WTC11 (cell line): ENCODE data around the gene RARRES2. TPM values are rescaled to one million over a fixed set of nuclear protein-coding genes. Genes with fewer than 3 reads are reported as not detected.

Experiments
- ATAC-seq: fragments of 200-7000 bp; cut with Tn5 transposase; 2 replicates; pipeline ENCODE4 v1.10.0; 2021; ENCODE audit warnings: mild to moderate bottlenecking, moderate library complexity
- CTCF ChIA-PET: fragments of 300-600 bp; sonication (Branson Sonifier 250); formaldehyde crosslinking; loops from one replicate; lab custom pipeline; 2021; ENCODE audit warnings: antibody characterized with exemption; lab: Charles Lee
- POLR2A ChIA-PET: fragments of 350-600 bp; sonication (Branson Sonifier 250); formaldehyde crosslinking; loops from one replicate; lab custom pipeline; 2021; ENCODE audit warnings: antibody characterized with exemption; lab: Charles Lee
- DNase-seq: peaks from one replicate; pipeline ENCODE4 v3.0.0; 2021; ENCODE audit warnings: low spot score
- H3K27ac Mint-ChIP-seq: 2 replicates; pipeline ENCODE4 v1.8.0; 2021; ENCODE audit warnings: mixed read lengths
- H3K27me3 Mint-ChIP-seq: 2 replicates; pipeline ENCODE4 v1.8.0; 2021; ENCODE audit warnings: low read depth, mild to moderate bottlenecking, moderate library complexity, mixed read lengths
- H3K36me3 Mint-ChIP-seq: 2 replicates; pipeline ENCODE4 v1.8.0; 2021; ENCODE audit warnings: mixed read lengths
- H3K4me1 Mint-ChIP-seq: 2 replicates; pipeline ENCODE4 v1.8.0; 2022; ENCODE audit warnings: mixed read lengths
- H3K4me3 Mint-ChIP-seq: 2 replicates; pipeline ENCODE4 v1.8.0; 2021; ENCODE audit warnings: mild to moderate bottlenecking, moderate library complexity, mixed read lengths
- H3K9me3 Mint-ChIP-seq: 2 replicates; pipeline ENCODE4 v1.8.0; 2021; ENCODE audit warnings: mixed read lengths
- ATF1 ChIP-seq: sonication (generic); formaldehyde crosslinking; IDR thresholded peaks from 2 replicates; pipeline ENCODE4 v1.8.1; 2023; ENCODE audit warnings: mild to moderate bottlenecking, moderate library complexity, missing genetic modification reagents
- ATF6 ChIP-seq: sonication (generic); formaldehyde crosslinking; IDR thresholded peaks from 2 replicates; pipeline ENCODE4 v1.8.1; 2023; ENCODE audit warnings: mild to moderate bottlenecking, missing genetic modification reagents
- CBFB ChIP-seq: sonication (generic); formaldehyde crosslinking; IDR thresholded peaks from 2 replicates; pipeline ENCODE4 v1.8.1; 2022; ENCODE audit warnings: mild to moderate bottlenecking, low read depth, missing genetic modification reagents
- CREB1 ChIP-seq: sonication (generic); formaldehyde crosslinking; IDR thresholded peaks from 2 replicates; pipeline ENCODE4 v1.8.0; 2023; ENCODE audit warnings: mild to moderate bottlenecking, missing genetic modification reagents
- ESRRA ChIP-seq: sonication (generic); formaldehyde crosslinking; IDR thresholded peaks from 2 replicates; pipeline ENCODE4 v1.8.1; 2022; ENCODE audit warnings: mild to moderate bottlenecking, missing genetic modification reagents, borderline replicate concordance
- FOXP4 ChIP-seq: sonication (generic); formaldehyde crosslinking; IDR thresholded peaks from 2 replicates; pipeline ENCODE4 v1.8.0; 2022; ENCODE audit warnings: mild to moderate bottlenecking, missing genetic modification reagents
- GABPB1 ChIP-seq: sonication (generic); formaldehyde crosslinking; IDR thresholded peaks from 2 replicates; pipeline ENCODE4 v1.8.1; 2023; ENCODE audit warnings: mild to moderate bottlenecking, missing genetic modification reagents
- HMGA2 ChIP-seq: fragments of 250-450 bp; sonication (Bioruptor Pico); IDR thresholded peaks from 2 replicates; pipeline ENCODE4 v1.4.0; 2021; ENCODE audit warnings: mild to moderate bottlenecking, moderate library complexity
- KAT7 ChIP-seq: sonication (generic); formaldehyde crosslinking; IDR thresholded peaks from 2 replicates; pipeline ENCODE4 v1.8.1; 2023; ENCODE audit warnings: missing genetic modification reagents, mild to moderate bottlenecking, borderline replicate concordance
- MXD4 ChIP-seq: fragments of 250-450 bp; sonication (Bioruptor Pico); IDR thresholded peaks from 2 replicates; pipeline ENCODE4 v1.8.0; 2021; ENCODE audit warnings: mild to moderate bottlenecking, moderate library complexity, borderline replicate concordance
- NFYB ChIP-seq: sonication (generic); formaldehyde crosslinking; conservative IDR thresholded peaks from 2 replicates; pipeline ENCODE4 v1.8.0; 2022; ENCODE audit warnings: low read depth, missing genetic modification reagents
- NR2C2 ChIP-seq: sonication (generic); formaldehyde crosslinking; IDR thresholded peaks from 2 replicates; pipeline ENCODE4 v1.8.0; 2022; ENCODE audit warnings: mild to moderate bottlenecking, missing genetic modification reagents
- NR3C1 ChIP-seq: sonication (generic); formaldehyde crosslinking; conservative IDR thresholded peaks from 2 replicates; pipeline ENCODE4 v1.8.1; 2023; ENCODE audit warnings: low read depth, mild to moderate bottlenecking, missing genetic modification reagents
- OVOL2 ChIP-seq: fragments of 250-450 bp; sonication (Bioruptor Pico); IDR thresholded peaks from 2 replicates; pipeline ENCODE4 v1.9.0; 2021; ENCODE audit warnings: mild to moderate bottlenecking, borderline replicate concordance
- PREB ChIP-seq: sonication (generic); formaldehyde crosslinking; IDR thresholded peaks from 2 replicates; pipeline ENCODE4 v1.8.1; 2022; ENCODE audit warnings: mild to moderate bottlenecking, missing genetic modification reagents, moderate library complexity, borderline replicate concordance
- STAT6 ChIP-seq: sonication (generic); formaldehyde crosslinking; conservative IDR thresholded peaks from 2 replicates; pipeline ENCODE4 v1.8.1; 2023; ENCODE audit warnings: mild to moderate bottlenecking, low read depth, missing genetic modification reagents, moderate library complexity
- USF1 ChIP-seq: sonication (generic); formaldehyde crosslinking; IDR thresholded peaks from 2 replicates; pipeline ENCODE4 v1.8.0; 2022; ENCODE audit warnings: mild to moderate bottlenecking, missing genetic modification reagents
- ZBTB43 ChIP-seq: sonication (generic); formaldehyde crosslinking; IDR thresholded peaks from 2 replicates; pipeline ENCODE4 v1.8.1; 2023; ENCODE audit warnings: mild to moderate bottlenecking, missing genetic modification reagents
- ZNF219 ChIP-seq: sonication (generic); formaldehyde crosslinking; IDR thresholded peaks from 2 replicates; pipeline ENCODE4 v1.8.0; 2023; ENCODE audit warnings: missing genetic modification reagents, mild to moderate bottlenecking, borderline replicate concordance
- ZNF281 ChIP-seq: sonication (generic); formaldehyde crosslinking; IDR thresholded peaks from 2 replicates; pipeline ENCODE4 v1.8.0; 2023; ENCODE audit warnings: mild to moderate bottlenecking, missing genetic modification reagents
- ZNF423 ChIP-seq: fragments of 250-450 bp; sonication (Bioruptor Pico); IDR thresholded peaks from 2 replicates; pipeline ENCODE4 v2.1.2; 2022; ENCODE audit warnings: mild to moderate bottlenecking, moderate library complexity
- ZNF425 ChIP-seq: fragments of 250-450 bp; sonication (Bioruptor Pico); conservative IDR thresholded peaks from 2 replicates; pipeline ENCODE4 v1.9.0; 2021; ENCODE audit warnings: mild to moderate bottlenecking
- total RNA-seq: library from RNA; stranded (reverse); gene quantifications from 3 replicates; pipeline ENCODE4 v1.2.3, GENCODE V29; 2021

The RARRES2 gene
- total RNA-seq, 1 experiment from 2014 or later = 230 TPM

GRCh38 chr7:150313870-150314269 is 27.6 kb downstream of the RARRES2 start (continued):
- TF ChIP-seq MXD4 (CRISPR knock-in tag) (no peak), GABPB1 (CRISPR knock-in tag) (no peak), NR3C1 (CRISPR knock-in tag) (no peak), NFYB (CRISPR knock-in tag) (no peak), STAT6 (no peak), OVOL2 (no peak), USF1 (CRISPR knock-in tag) (no peak), PREB (no peak)

- ATAC-seq (peak; percentile 21; the same call in 1 of the 2 replicates), DNase-seq (no peak)
- POLR2A ChIA-PET = no interaction called here
- Mint-ChIP-seq H3K36me3 (peaks cover 5% of the 10 kb centered on the region; the same call in 1 of the 2 replicates), H3K4me1 (peaks cover 37% of the 10 kb centered on the region), H3K27ac (0 out of 2 replicates have a peak overlapping the region, but pooled peaks have one; percentile 1), H3K27me3 (no peaks in the 10 kb centered on the region; the same call in 1 of the 2 replicates), H3K9me3 (peaks cover 5% of the 10 kb centered on the region), H3K4me3 (no peak overlapping the region)
- CTCF ChIA-PET = interaction anchor here (0.5 to 1.5 kb wide), 2 partner anchors 16 to 466 kb away, joined by 3 read pairs; no protein-coding TSS in a partner anchor
- no peak for TF ChIP-seq ATF6
- TF ChIP-seq ZNF219 (CRISPR knock-in tag) = no peak
- TF ChIP-seq FOXP4 = no peak
- TF ChIP-seq CBFB (CRISPR knock-in tag) = no peak
- TF ChIP-seq ZNF281 (CRISPR knock-in tag) = no peak
- no peak for TF ChIP-seq ZBTB43 (CRISPR knock-in tag)
- no peak for TF ChIP-seq ESRRA (CRISPR knock-in tag)
- TF ChIP-seq ZNF425 (CRISPR knock-in tag) = no peak
- TF ChIP-seq MXD4 (CRISPR knock-in tag) = no peak
- no peak for TF ChIP-seq CREB1 (CRISPR knock-in tag)
- no peak for TF ChIP-seq ATF1 (CRISPR knock-in tag)
- no peak for TF ChIP-seq NR2C2 (CRISPR knock-in tag)
- TF ChIP-seq KAT7 = no peak
- TF ChIP-seq ZNF423 (CRISPR knock-in tag) = no peak
- TF ChIP-seq HMGA2 (CRISPR knock-in tag) = no peak
Measured at GRCh38 chr7:150313367-150313809, 28.0 kb downstream of the RARRES2 start.
